HEK293 (cell line): Measurements from ENCODE around the gene ARL8A.
A peak's percentile ranks its signal among the peaks of the same experiment; 100 is the strongest.
"Not testable (repeated sequence)": the region's sequence is repeated elsewhere in the genome, so short reads cannot be mapped to it uniquely, and the experiment has no call there.

Experiments used
- CTCF ChIA-PET: fragments of 350-600 bp; formaldehyde crosslinking; extraction: SDS; loops from one replicate; lab custom pipeline; 2021; ENCODE audit warnings: antibody characterized with exemption; lab: Yijun Ruan, JAX
- POLR2A ChIA-PET: fragments of 300-600 bp; formaldehyde crosslinking; extraction: SDS; loops from one replicate; lab custom pipeline; 2020; ENCODE audit warnings: antibody characterized with exemption, inconsistent platforms; lab: Yijun Ruan, JAX
- H3K27ac ChIP-seq: fragments of 200-500 bp; sonication (Bioruptor generic); 2 replicates; pipeline ENCODE4 v1.5.1; 2014; ENCODE audit warnings: low read depth, low read length, control low read depth, inconsistent platforms; ENCODE audit errors: extremely low read depth
- H3K36me3 ChIP-seq, 2 experiments: fragments of 200-500 bp in 1 of 2; sonication (Bioruptor generic) in 1 of 2; 1 replicate in 1 of 2; 2 replicates in 1 of 2; pipeline ENCODE4 v1.5.1; 2014 to 2017; ENCODE audit warnings: inconsistent platforms in 2 of 2, low read length in 2 of 2; ENCODE audit not compliant: control insufficient read depth in 2 of 2, insufficient read depth in 1 of 2
- H3K4me1 ChIP-seq: fragments of 200-500 bp; sonication (Bioruptor generic); 2 replicates; pipeline ENCODE4 v1.5.1; 2014; ENCODE audit warnings: mild to moderate bottlenecking, low read length, inconsistent platforms; ENCODE audit not compliant: control insufficient read depth, insufficient read depth
- H3K4me3 ChIP-seq: 2 replicates; pipeline ENCODE4 v1.5.1; 2011; ENCODE audit warnings: low read depth, mild to moderate bottlenecking, control low read depth, low read length, moderate library complexity
- H3K9me3 ChIP-seq: fragments of 200-500 bp; sonication (Bioruptor generic); 2 replicates; pipeline ENCODE4 v1.5.1; 2014; ENCODE audit warnings: low read depth, low read length, inconsistent platforms; ENCODE audit not compliant: control insufficient read depth, insufficient read depth
- BCL11A ChIP-seq: fragments of 450-650 bp; formaldehyde crosslinking; IDR thresholded peaks from 2 replicates; pipeline ENCODE4 v1.5.1; 2016; ENCODE audit warnings: low read depth, missing biosample characterization, missing genetic modification characterization
- MYNN ChIP-seq: fragments of 450-650 bp; formaldehyde crosslinking; IDR thresholded peaks from 2 replicates; pipeline ENCODE4 v1.5.1; 2016; ENCODE audit warnings: missing biosample characterization, missing genetic modification characterization, borderline replicate concordance
- OVOL3 ChIP-seq: fragments of 450-650 bp; formaldehyde crosslinking; IDR thresholded peaks from 2 replicates; pipeline ENCODE4 v1.5.1; 2016; ENCODE audit warnings: missing biosample characterization, missing genetic modification characterization
- SALL2 ChIP-seq: fragments of 450-650 bp; formaldehyde crosslinking; IDR thresholded peaks from 2 replicates; pipeline ENCODE4 v1.5.0; 2017; ENCODE audit warnings: missing biosample characterization, mild to moderate bottlenecking, missing genetic modification characterization, borderline replicate concordance
- SCRT1 ChIP-seq: fragments of 450-650 bp; formaldehyde crosslinking; IDR thresholded peaks from 2 replicates; pipeline ENCODE4 v1.5.1; 2016; ENCODE audit warnings: missing biosample characterization, missing genetic modification characterization, borderline replicate concordance
- SCRT2 ChIP-seq: fragments of 450-650 bp; formaldehyde crosslinking; IDR thresholded peaks from 2 replicates; pipeline ENCODE4 v1.5.1; 2016; ENCODE audit warnings: missing biosample characterization, missing genetic modification characterization
- TCF7L2 ChIP-seq: IDR thresholded peaks from 2 replicates; pipeline ENCODE4 v1.6.1; 2011; ENCODE audit warnings: low read depth, mild to moderate bottlenecking, inconsistent platforms, low read length, moderate library complexity, borderline replicate concordance
- ZBTB17 ChIP-seq: fragments of 450-650 bp; formaldehyde crosslinking; IDR thresholded peaks from 2 replicates; pipeline ENCODE4 v1.5.1; 2016; ENCODE audit warnings: missing biosample characterization, missing genetic modification characterization
- ZBTB6 ChIP-seq: fragments of 450-650 bp; formaldehyde crosslinking; IDR thresholded peaks from 2 replicates; pipeline ENCODE4 v1.5.1; 2017; ENCODE audit warnings: missing biosample characterization, missing genetic modification characterization
- ZIC2 ChIP-seq: fragments of 450-650 bp; formaldehyde crosslinking; IDR thresholded peaks from 2 replicates; pipeline ENCODE4 v1.5.1; 2016; ENCODE audit warnings: missing biosample characterization, missing genetic modification characterization
- ZNF169 ChIP-seq: fragments of 450-650 bp; formaldehyde crosslinking; IDR thresholded peaks from 2 replicates; pipeline ENCODE4 v1.5.1; 2016; ENCODE audit warnings: missing biosample characterization, missing genetic modification characterization
- ZNF184 ChIP-seq: fragments of 450-650 bp; IDR thresholded peaks from 2 replicates; pipeline ENCODE4 v1.5.1; 2018; ENCODE audit warnings: missing biosample characterization, mild to moderate bottlenecking, missing genetic modification characterization
- ZNF335 ChIP-seq: fragments of 450-650 bp; formaldehyde crosslinking; conservative IDR thresholded peaks from 2 replicates; pipeline ENCODE4 v1.5.1; 2016; ENCODE audit warnings: missing biosample characterization, missing genetic modification characterization
- ZNF341 ChIP-seq: fragments of 450-650 bp; formaldehyde crosslinking; IDR thresholded peaks from 2 replicates; pipeline ENCODE4; 2016; ENCODE audit warnings: low read depth, missing biosample characterization, missing genetic modification characterization
- ZNF404 ChIP-seq: fragments of 450-650 bp; formaldehyde crosslinking; IDR thresholded peaks from 2 replicates; pipeline ENCODE4 v1.5.1; 2017; ENCODE audit warnings: missing biosample characterization, missing genetic modification characterization
- ZNF654 ChIP-seq: fragments of 450-650 bp; formaldehyde crosslinking; IDR thresholded peaks from 2 replicates; pipeline ENCODE4 v1.5.1; 2016; ENCODE audit warnings: low read depth, missing biosample characterization, missing genetic modification characterization
- ZNF670 ChIP-seq: fragments of 450-650 bp; formaldehyde crosslinking; IDR thresholded peaks from 2 replicates; pipeline ENCODE4 v1.5.1; 2016; ENCODE audit warnings: missing biosample characterization, missing genetic modification characterization, low read depth
- ZNF701 ChIP-seq: fragments of 450-650 bp; formaldehyde crosslinking; IDR thresholded peaks from 2 replicates; pipeline ENCODE4 v1.5.1; 2016; ENCODE audit warnings: missing biosample characterization, missing genetic modification characterization
- ZNF707 ChIP-seq: fragments of 450-650 bp; formaldehyde crosslinking; IDR thresholded peaks from 2 replicates; pipeline ENCODE4 v1.5.1; 2016; ENCODE audit warnings: missing biosample characterization, missing genetic modification characterization

Gene ARL8A

GRCh38 chr1:202113690-202114300, 30.7 kb downstream of the ARL8A start (continued):
- TF ChIP-seq SALL2 (tag by site-specific recombination), result no peak
- no peak for TF ChIP-seq ZNF184
- TF ChIP-seq ZNF654 (tag by site-specific recombination), result no peak
- TF ChIP-seq ZNF707 (tag by site-specific recombination), result no peak
- TF ChIP-seq OVOL3 (tag by site-specific recombination), result no peak
- no peak for TF ChIP-seq ZBTB6 (tag by site-specific recombination)
- peak; percentile 94 for TF ChIP-seq SCRT2
- TF ChIP-seq MYNN (tag by site-specific recombination), result no peak
- TF ChIP-seq ZNF341 (tag by site-specific recombination), result 0 out of 2 replicates have a peak, but pooled peaks have one; percentile 7
- 0 out of 2 replicates have a peak, but pooled peaks have one; percentile 40 for TF ChIP-seq SCRT1
- no peak for TF ChIP-seq ZNF169 (tag by site-specific recombination)
- TF ChIP-seq ZNF701 (tag by site-specific recombination), result no peak

GRCh38 chr1:202112859-202113689, 31.5 kb downstream of the ARL8A start:
- no peaks in the 10 kb centered on the region for H3K4me1 ChIP-seq
- CTCF ChIA-PET, result interaction anchor here (0.6 to 5.1 kb wide), 6 partner anchors 52 to 217 kb away, joined by 4 to 38 read pairs (median 6); partner anchors contain the start of gene ELF3
- no peaks in the 10 kb centered on the region for H3K9me3 ChIP-seq
- TF ChIP-seq ZIC2 (tag by site-specific recombination), result peak; percentile 83
- TF ChIP-seq BCL11A (tag by site-specific recombination), result no peak
- TF ChIP-seq ZNF341 (tag by site-specific recombination), result peak; percentile 90
- TF ChIP-seq ZNF335 (tag by site-specific recombination), result peak; percentile 73
- peak; percentile 63 for TF ChIP-seq ZBTB17
- no peak for TF ChIP-seq ZNF670 (tag by site-specific recombination)
- no peak for TF ChIP-seq ZNF404 (tag by site-specific recombination)
- no peak for TF ChIP-seq TCF7L2
- no peak overlapping the region for H3K4me3 ChIP-seq
- POLR2A ChIA-PET, result interaction anchor here (0.7 to 1.7 kb wide), 3 partner anchors 45 to 228 kb away, joined by 3 to 6 read pairs (median 4); no protein-coding TSS in a partner anchor
- no peak overlapping the region for H3K27ac ChIP-seq
- no peaks in the 10 kb centered on the region for H3K36me3 ChIP-seq

DNA sequence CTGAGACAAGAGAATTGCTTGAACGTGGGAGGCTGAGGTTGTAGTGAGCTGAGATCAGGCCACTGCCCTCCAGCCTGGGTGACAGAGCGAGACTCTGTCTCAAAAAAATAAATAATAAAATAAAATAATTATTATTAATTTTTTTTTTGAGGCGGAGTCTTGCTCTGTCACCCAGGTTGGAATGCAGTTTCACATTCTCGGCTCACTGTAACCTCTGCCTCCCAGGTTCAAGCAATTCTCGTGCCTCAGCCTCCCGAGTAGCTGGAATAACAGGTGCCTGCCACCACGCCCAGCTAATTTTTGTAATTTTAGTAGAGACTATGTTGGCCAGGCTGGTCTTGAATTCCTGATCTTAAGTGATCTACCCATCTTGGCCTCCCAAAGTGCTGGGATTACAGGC, 32.9 kb downstream of the ARL8A start:
- H3K9me3 ChIP-seq, H3K27ac ChIP-seq, POLR2A ChIA-PET, H3K4me1 ChIP-seq, H3K4me3 ChIP-seq, H3K36me3 ChIP-seq: not testable (repeated sequence)
- CTCF ChIA-PET, result interaction anchor here (4.5 to 5.1 kb wide), 2 partner anchors 102 to 111 kb away, joined by 32 to 38 read pairs; partner anchors contain the start of gene ELF3
